Mesendoderm (in vitro differentiated cells): ENCODE measurements around the gene DIP2B.

Source experiments
- DNase-seq: peaks from one replicate; pipeline ENCODE4 v3.0.0; 2013
- H2AK5ac ChIP-seq: 2 replicates; pipeline ENCODE4 v1.6.1; 2013; ENCODE audit warnings: low read length, inconsistent platforms
- H2BK120ac ChIP-seq: 2 replicates; pipeline ENCODE4 v1.6.1; 2013; ENCODE audit warnings: low read depth, mild to moderate bottlenecking, low read length, moderate library complexity, mixed read lengths
- H2BK15ac ChIP-seq: replicated peaks from 2 replicates; pipeline ENCODE4 v1.6.1; 2013; ENCODE audit warnings: low read depth, mild to moderate bottlenecking, moderate library complexity
- H2BK5ac ChIP-seq: 2 replicates; pipeline ENCODE4 v1.6.1; 2013; ENCODE audit warnings: low read length, inconsistent platforms
- H3K18ac ChIP-seq: 2 replicates; pipeline ENCODE4 v1.6.1; 2013; ENCODE audit warnings: mild to moderate bottlenecking, low read length, mixed read lengths
- H3K23ac ChIP-seq: one replicate; pipeline ENCODE4 v1.6.1; 2013; ENCODE audit warnings: low read length
- H3K27ac ChIP-seq: 2 replicates; pipeline ENCODE4 v1.5.1; 2013; ENCODE audit warnings: low read depth, mild to moderate bottlenecking, inconsistent platforms, low read length, moderate library complexity
- H3K27me3 ChIP-seq: 2 replicates; pipeline ENCODE4 v1.6.1; 2013; ENCODE audit warnings: low read length, control low read depth, mild to moderate bottlenecking, inconsistent platforms; ENCODE audit not compliant: insufficient read depth, poor library complexity
- H3K36me3 ChIP-seq: 2 replicates; pipeline ENCODE4 v1.6.1; 2013; ENCODE audit warnings: low read length, inconsistent platforms; ENCODE audit not compliant: control insufficient read depth, insufficient read depth
- H3K4ac ChIP-seq: one replicate; pipeline ENCODE4 v1.6.1; 2013; ENCODE audit warnings: low read depth, mild to moderate bottlenecking, low read length, moderate library complexity
- H3K4me1 ChIP-seq: 2 replicates; pipeline ENCODE4 v1.6.1; 2013; ENCODE audit warnings: low read depth, low read length, inconsistent platforms; ENCODE audit not compliant: control insufficient read depth
- H3K4me2 ChIP-seq: 2 replicates; pipeline ENCODE4 v1.6.1; 2013; ENCODE audit warnings: low read length
- H3K4me3 ChIP-seq: 2 replicates; pipeline ENCODE4 v1.5.1; 2013; ENCODE audit warnings: mild to moderate bottlenecking, low read length
- H3K56ac ChIP-seq: one replicate; pipeline ENCODE4 v1.6.1; 2013; ENCODE audit warnings: low read length
- H3K79me1 ChIP-seq: 2 replicates; pipeline ENCODE4 v1.6.1; 2013; ENCODE audit warnings: low read length, inconsistent platforms
- H3K79me2 ChIP-seq: 2 replicates; pipeline ENCODE4 v1.6.1; 2013; ENCODE audit warnings: mild to moderate bottlenecking, low read length; ENCODE audit not compliant: control insufficient read depth, insufficient read depth
- H3K9ac ChIP-seq: 2 replicates; pipeline ENCODE4 v1.6.1; 2013; ENCODE audit warnings: low read length, inconsistent platforms
- H4K5ac ChIP-seq: one replicate; pipeline ENCODE4 v1.6.1; 2013; ENCODE audit warnings: low read length
- H4K8ac ChIP-seq: one replicate; pipeline ENCODE4 v1.6.1; 2013; ENCODE audit warnings: low read depth, mild to moderate bottlenecking, control low read depth, low read length, moderate library complexity
- WGBS: extraction: QIAGEN DNeasy Blood & Tissue Kit; methylation state at CpG from one replicate; pipeline ENCODE4 v1.1.7; 2013; ENCODE audit warnings: low lambda C conversion rate, missing lambda C conversion rate; ENCODE audit not compliant: insufficient coverage; ENCODE audit errors: extremely low coverage; 5-methylcytosine and 5-hydroxymethylcytosine counted together

DIP2B gene

DNA sequence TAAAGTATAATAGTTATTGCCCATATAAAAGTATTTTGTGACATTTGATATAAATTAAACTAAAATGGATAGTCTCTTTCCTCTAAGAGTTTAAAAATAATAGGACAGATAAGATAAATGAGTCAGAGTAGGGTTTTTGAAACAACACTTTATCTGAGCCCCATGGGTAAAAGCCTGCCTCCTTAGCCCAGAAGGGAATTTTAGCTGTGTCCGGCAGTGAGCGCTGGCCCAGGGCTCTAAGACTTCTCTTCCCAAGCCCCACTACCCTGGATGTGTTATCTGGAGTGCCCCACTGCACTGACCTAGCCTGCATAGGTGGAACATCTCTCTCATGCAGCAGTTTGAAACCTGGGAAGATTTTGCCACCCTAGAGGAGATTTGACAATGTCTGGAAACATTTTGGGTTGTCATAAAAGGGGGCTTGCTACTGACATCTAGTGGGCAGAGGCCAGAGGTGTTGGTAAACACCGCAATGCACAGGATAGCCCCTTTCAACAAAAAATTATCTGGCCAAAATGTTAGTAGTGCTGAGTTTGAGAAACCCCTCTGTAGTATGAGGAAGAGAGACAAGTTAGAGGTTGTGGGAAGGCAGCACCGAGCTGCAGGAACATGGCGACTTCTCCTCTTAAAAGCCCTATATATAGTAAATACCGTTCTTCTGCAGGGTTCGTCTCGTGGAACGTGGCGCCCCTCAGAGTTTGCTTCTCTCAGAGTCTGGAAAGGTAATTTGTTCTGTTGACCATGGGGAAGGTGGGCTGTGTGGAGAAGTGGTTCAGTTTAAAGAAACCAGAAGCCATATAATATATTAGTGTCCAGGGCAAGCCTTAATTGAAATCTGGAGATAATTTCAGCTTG, 229.9 kb downstream of the DIP2B start:
- H3K36me3 ChIP-seq = no peaks in the 10 kb centered on the region

DNA sequence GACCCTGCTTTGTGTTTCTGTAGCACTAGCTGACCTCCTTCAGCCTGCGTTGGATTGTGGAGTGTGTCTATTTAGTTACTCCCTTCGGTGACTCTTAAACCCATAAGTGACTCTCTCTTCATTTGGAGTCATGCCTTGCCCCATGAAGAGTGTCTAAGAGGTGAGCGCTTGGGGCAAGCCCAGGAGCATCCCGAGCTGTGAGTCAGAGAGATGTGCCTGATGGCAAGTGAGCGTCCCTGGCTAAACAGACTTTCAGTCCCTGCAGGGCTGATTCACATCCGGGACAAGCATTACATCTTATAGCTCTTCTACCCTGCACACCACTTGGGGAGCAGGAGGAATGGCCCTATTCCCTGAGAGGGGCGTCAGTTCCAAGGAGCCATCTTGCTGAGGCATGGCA, 234.8 kb downstream of the DIP2B start:
- Histone ChIP-seq H3K27ac (no peak overlapping the region), H3K79me2 (no peaks in the 10 kb centered on the region), H2BK5ac (no peak overlapping the region), H4K8ac (no peak overlapping the region), H3K4me2 (no peak overlapping the region), H2AK5ac (no peak overlapping the region), H3K27me3 (no peaks in the 10 kb centered on the region), H3K79me1 (no peaks in the 10 kb centered on the region), H4K5ac (no peak overlapping the region), H3K23ac (no peak overlapping the region), H3K18ac (no peak overlapping the region), H3K36me3 (peaks cover 1% of the 10 kb centered on the region), H3K4me1 (no peaks in the 10 kb centered on the region), H2BK120ac (no peak overlapping the region), H3K4ac (no peak overlapping the region), H3K56ac (no peak overlapping the region), H3K9ac (no peak overlapping the region), H3K4me3 (no peak overlapping the region), H2BK15ac (no peak overlapping the region)
- no peak for DNase-seq
- WGBS = no CpG with 5 or more reads among the region's 7 CpGs

More for the DNA sequence above, 229.9 kb downstream of the DIP2B start:
- Histone ChIP-seq H3K4ac (no peak overlapping the region), H3K27ac (no peak overlapping the region), H3K18ac (no peak overlapping the region), H3K4me2 (no peak overlapping the region), H3K23ac (no peak overlapping the region), H3K79me1 (no peaks in the 10 kb centered on the region), H3K27me3 (no peaks in the 10 kb centered on the region), H3K4me1 (no peaks in the 10 kb centered on the region), H4K8ac (no peak overlapping the region), H2BK15ac (no peak overlapping the region), H3K56ac (no peak overlapping the region), H4K5ac (no peak overlapping the region), H3K79me2 (no peaks in the 10 kb centered on the region), H2BK5ac (no peak overlapping the region), H2BK120ac (no peak overlapping the region), H3K9ac (no peak overlapping the region), H2AK5ac (no peak overlapping the region), H3K4me3 (no peak overlapping the region)
- peak; percentile 63 for DNase-seq
- WGBS = no CpG with 5 or more reads among the region's 10 CpGs

DNA sequence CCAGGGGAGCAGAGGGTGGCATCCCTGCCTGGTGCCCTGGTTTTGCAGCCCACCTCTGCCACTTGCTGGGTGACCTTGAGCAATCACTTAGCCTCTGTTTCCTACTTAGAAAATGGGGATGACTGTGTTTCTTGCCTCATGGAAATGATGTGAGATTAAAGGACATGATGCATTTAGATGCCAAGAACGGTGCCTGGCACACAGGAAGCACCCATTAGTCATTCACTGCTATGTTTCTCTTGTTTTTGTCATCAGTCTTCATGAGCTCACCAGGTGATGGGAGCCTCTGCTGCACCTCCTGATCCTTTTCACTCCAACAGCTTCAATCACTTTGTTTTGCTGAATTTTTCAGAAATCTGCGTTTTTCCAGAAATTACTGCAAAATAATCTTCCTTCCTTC, 235.5 kb downstream of the DIP2B start:
- no peak overlapping the region for H2BK5ac ChIP-seq
- H3K9ac ChIP-seq = no peak overlapping the region
- H2BK120ac ChIP-seq = no peak overlapping the region
- H3K27me3 ChIP-seq = no peaks in the 10 kb centered on the region
- no peak overlapping the region for H2AK5ac ChIP-seq
- H3K4me3 ChIP-seq = no peak overlapping the region
- H3K36me3 ChIP-seq = peaks cover 1% of the 10 kb centered on the region
- WGBS = no CpG with 5 or more reads among the region's 2 CpGs
- H3K18ac ChIP-seq = no peak overlapping the region
- H3K56ac ChIP-seq = no peak overlapping the region
- H3K27ac ChIP-seq = no peak overlapping the region
- no peaks in the 10 kb centered on the region for H3K4me1 ChIP-seq
- H4K5ac ChIP-seq = no peak overlapping the region
- H3K79me2 ChIP-seq = no peaks in the 10 kb centered on the region
- DNase-seq = no peak
- H2BK15ac ChIP-seq = no peak overlapping the region
- no peak overlapping the region for H3K4ac ChIP-seq
- no peak overlapping the region for H3K4me2 ChIP-seq
- no peak overlapping the region for H4K8ac ChIP-seq
- no peaks in the 10 kb centered on the region for H3K79me1 ChIP-seq
- no peak overlapping the region for H3K23ac ChIP-seq

DNA sequence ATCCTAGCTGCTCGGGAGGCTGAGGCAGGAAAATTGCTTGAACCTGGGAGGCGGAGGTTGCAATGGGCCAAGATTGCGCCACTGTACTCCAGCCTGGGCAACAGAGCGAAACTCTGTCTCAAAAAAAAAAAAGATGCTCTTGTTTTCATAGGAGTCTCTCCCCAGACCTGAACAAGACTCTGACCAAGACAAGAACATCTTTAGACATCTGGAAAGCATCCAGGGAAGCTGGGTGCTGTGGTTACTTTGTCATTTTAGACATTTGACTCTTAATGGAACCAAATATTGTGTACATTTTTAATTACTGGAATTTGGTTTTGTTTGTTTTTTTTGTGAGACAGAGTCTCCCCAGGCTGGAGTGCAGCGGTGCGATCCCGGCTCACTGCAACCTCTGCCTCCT, 238.0 kb downstream of the DIP2B start:
- H3K56ac ChIP-seq = no peak overlapping the region
- H2AK5ac ChIP-seq = no peak overlapping the region
- no peak overlapping the region for H3K23ac ChIP-seq
- no peak overlapping the region for H3K4ac ChIP-seq
- no CpG with 5 or more reads among the region's 7 CpGs for WGBS
- H3K9ac ChIP-seq = no peak overlapping the region
- H4K5ac ChIP-seq = no peak overlapping the region
- H3K79me1 ChIP-seq = no peaks in the 10 kb centered on the region
- no peak overlapping the region for H2BK5ac ChIP-seq
- H3K4me1 ChIP-seq = no peaks in the 10 kb centered on the region
- no peaks in the 10 kb centered on the region for H3K27me3 ChIP-seq
- H3K4me3 ChIP-seq = no peak overlapping the region
- H3K4me2 ChIP-seq = no peak overlapping the region
- H2BK120ac ChIP-seq = no peak overlapping the region
- H3K18ac ChIP-seq = no peak overlapping the region
- H3K27ac ChIP-seq = no peak overlapping the region
- no peak overlapping the region for H4K8ac ChIP-seq
- peaks cover 1% of the 10 kb centered on the region for H3K36me3 ChIP-seq
- H2BK15ac ChIP-seq = no peak overlapping the region
- DNase-seq = no peak
- H3K79me2 ChIP-seq = no peaks in the 10 kb centered on the region

DNA sequence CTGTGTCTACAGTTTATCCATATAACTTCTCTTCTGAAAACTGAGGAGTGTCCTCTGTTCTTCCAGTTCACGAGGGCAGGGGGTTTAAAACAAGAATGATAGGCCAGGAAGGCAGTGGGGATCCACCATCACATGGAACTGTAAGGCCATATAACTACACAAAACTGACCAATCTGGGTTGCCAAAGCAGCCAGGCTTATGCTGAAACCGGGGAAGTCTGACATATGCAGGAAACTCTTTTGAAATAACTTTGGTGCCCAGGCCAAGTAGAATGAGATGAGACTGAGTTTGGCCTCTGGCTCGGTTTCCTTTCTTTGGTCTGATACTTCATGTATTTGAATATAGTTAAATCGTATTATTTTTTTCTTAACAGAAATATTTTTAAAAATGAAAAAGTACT, 241.1 kb downstream of the DIP2B start:
- no CpG with 5 or more reads among the region's 4 CpGs for WGBS
- H2AK5ac ChIP-seq = no peak overlapping the region

DNA sequence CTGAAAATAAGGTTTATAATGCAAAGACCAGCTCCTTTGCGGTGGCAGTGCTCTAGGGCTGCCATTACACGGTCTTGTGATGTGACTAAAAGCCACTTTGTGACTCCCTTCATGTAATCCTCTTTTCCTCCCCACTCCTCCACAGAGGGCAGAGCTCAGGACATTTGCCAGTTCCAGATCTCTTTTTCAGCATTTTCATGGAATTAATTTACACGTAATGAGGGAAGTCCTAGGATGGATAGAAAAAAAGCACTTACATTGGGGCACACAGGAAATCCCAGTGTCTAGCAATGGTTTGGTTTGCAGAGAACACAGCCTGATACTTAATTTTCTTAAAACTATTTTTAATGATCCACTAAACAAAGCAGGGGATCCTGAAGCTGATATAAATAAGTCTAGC, 241.6 kb downstream of the DIP2B start:
- Histone ChIP-seq H3K18ac (no peak overlapping the region), H3K4ac (peak overlapping the region; percentile 11), H3K4me2 (no peak overlapping the region), H3K27me3 (no peaks in the 10 kb centered on the region), H2BK5ac (no peak overlapping the region), H3K56ac (no peak overlapping the region), H4K8ac (no peak overlapping the region), H2BK120ac (no peak overlapping the region), H3K36me3 (no peaks in the 10 kb centered on the region), H3K4me1 (no peaks in the 10 kb centered on the region), H3K79me1 (no peaks in the 10 kb centered on the region), H4K5ac (no peak overlapping the region), H3K4me3 (no peak overlapping the region), H2AK5ac (no peak overlapping the region), H3K23ac (no peak overlapping the region), H3K79me2 (no peaks in the 10 kb centered on the region), H2BK15ac (no peak overlapping the region), H3K9ac (no peak overlapping the region), H3K27ac (no peak overlapping the region)
- DNase-seq = no peak
- WGBS = no CpG with 5 or more reads among the region's 3 CpGs

More for the DNA sequence above, 241.1 kb downstream of the DIP2B start:
- no peak overlapping the region for H2BK15ac ChIP-seq
- no peaks in the 10 kb centered on the region for H3K79me1 ChIP-seq
- H3K9ac ChIP-seq = no peak overlapping the region
- no peak overlapping the region for H3K18ac ChIP-seq
- H4K8ac ChIP-seq = no peak overlapping the region
- DNase-seq = no peak
- H2BK120ac ChIP-seq = no peak overlapping the region
- H3K79me2 ChIP-seq = no peaks in the 10 kb centered on the region
- H2BK5ac ChIP-seq = no peak overlapping the region
- H3K27ac ChIP-seq = no peak overlapping the region
- H3K27me3 ChIP-seq = no peaks in the 10 kb centered on the region
- no peak overlapping the region for H3K4ac ChIP-seq
- no peak overlapping the region for H3K56ac ChIP-seq
- no peaks in the 10 kb centered on the region for H3K4me1 ChIP-seq
- no peak overlapping the region for H3K4me3 ChIP-seq
- no peaks in the 10 kb centered on the region for H3K36me3 ChIP-seq
- no peak overlapping the region for H4K5ac ChIP-seq
- H3K4me2 ChIP-seq = no peak overlapping the region
- no peak overlapping the region for H3K23ac ChIP-seq
